HEK293 (cell line): ENCODE results near the gene ZKSCAN5.

Experiments used
- CTCF ChIA-PET: fragments of 350-600 bp; formaldehyde crosslinking; extraction: SDS; loops from one replicate; lab custom pipeline; 2021; ENCODE audit warnings: antibody characterized with exemption; lab: Yijun Ruan, JAX
- POLR2A ChIA-PET: fragments of 300-600 bp; formaldehyde crosslinking; extraction: SDS; loops from one replicate; lab custom pipeline; 2020; ENCODE audit warnings: antibody characterized with exemption, inconsistent platforms; lab: Yijun Ruan, JAX
- H3K27ac ChIP-seq: fragments of 200-500 bp; sonication (Bioruptor generic); 2 replicates; pipeline ENCODE4 v1.5.1; 2014; ENCODE audit warnings: low read depth, low read length, control low read depth, inconsistent platforms; ENCODE audit errors: extremely low read depth
- H3K36me3 ChIP-seq, 2 experiments: fragments of 200-500 bp in 1 of 2; sonication (Bioruptor generic) in 1 of 2; 1 replicate in 1 of 2; 2 replicates in 1 of 2; pipeline ENCODE4 v1.5.1; 2014 to 2017; ENCODE audit warnings: inconsistent platforms in 2 of 2, low read length in 2 of 2; ENCODE audit not compliant: control insufficient read depth in 2 of 2, insufficient read depth in 1 of 2
- H3K4me1 ChIP-seq: fragments of 200-500 bp; sonication (Bioruptor generic); 2 replicates; pipeline ENCODE4 v1.5.1; 2014; ENCODE audit warnings: mild to moderate bottlenecking, low read length, inconsistent platforms; ENCODE audit not compliant: control insufficient read depth, insufficient read depth
- H3K4me3 ChIP-seq: 2 replicates; pipeline ENCODE4 v1.5.1; 2011; ENCODE audit warnings: low read depth, mild to moderate bottlenecking, control low read depth, low read length, moderate library complexity
- H3K9me3 ChIP-seq: fragments of 200-500 bp; sonication (Bioruptor generic); 2 replicates; pipeline ENCODE4 v1.5.1; 2014; ENCODE audit warnings: low read depth, low read length, inconsistent platforms; ENCODE audit not compliant: control insufficient read depth, insufficient read depth
- GFI1B ChIP-seq: fragments of 450-650 bp; formaldehyde crosslinking; IDR thresholded peaks from 2 replicates; pipeline ENCODE4 v1.5.1; 2016; ENCODE audit warnings: missing biosample characterization, missing genetic modification characterization
- HOXC10 ChIP-seq: sonication (generic); formaldehyde crosslinking; IDR thresholded peaks from 2 replicates; pipeline ENCODE4 v1.8.1; 2023; ENCODE audit warnings: mild to moderate bottlenecking, missing genetic modification reagents
- IKZF3 ChIP-seq: fragments of 450-650 bp; IDR thresholded peaks from 2 replicates; pipeline ENCODE4 v1.5.0; 2018; ENCODE audit warnings: missing biosample characterization, mild to moderate bottlenecking, missing genetic modification characterization, moderate library complexity
- TCF7L2 ChIP-seq: IDR thresholded peaks from 2 replicates; pipeline ENCODE4 v1.6.1; 2011; ENCODE audit warnings: low read depth, mild to moderate bottlenecking, inconsistent platforms, low read length, moderate library complexity, borderline replicate concordance
- ZBTB1 ChIP-seq: fragments of 450-650 bp; formaldehyde crosslinking; IDR thresholded peaks from 2 replicates; pipeline ENCODE4 v1.5.1; 2016; ENCODE audit warnings: missing biosample characterization, missing genetic modification characterization
- ZBTB17 ChIP-seq: fragments of 450-650 bp; formaldehyde crosslinking; IDR thresholded peaks from 2 replicates; pipeline ENCODE4 v1.5.1; 2016; ENCODE audit warnings: missing biosample characterization, missing genetic modification characterization
- ZNF155 ChIP-seq: fragments of 450-650 bp; formaldehyde crosslinking; IDR thresholded peaks from 2 replicates; pipeline ENCODE4 v1.5.1; 2016; ENCODE audit warnings: missing biosample characterization, missing genetic modification characterization
- ZNF2 ChIP-seq: fragments of 450-650 bp; formaldehyde crosslinking; IDR thresholded peaks from 2 replicates; pipeline ENCODE4 v1.5.1; 2016; ENCODE audit warnings: missing biosample characterization, missing genetic modification characterization
- ZNF26 ChIP-seq: fragments of 450-650 bp; formaldehyde crosslinking; IDR thresholded peaks from 2 replicates; pipeline ENCODE4 v1.5.1; 2016; ENCODE audit warnings: missing biosample characterization, missing genetic modification characterization
- ZNF274 ChIP-seq, 2 experiments: fragments of 200-500 bp in 1 of 2; fragments of 450-650 bp in 1 of 2; sonication (Bioruptor generic) in 1 of 2; formaldehyde crosslinking in 1 of 2; IDR thresholded peaks; 2 replicates each; pipeline versions ENCODE4 v1.5.1 to v1.6.1; 2014 to 2016; ENCODE audit warnings: borderline replicate concordance in 1 of 2, inconsistent platforms in 1 of 2, low read length in 1 of 2, missing biosample characterization in 1 of 2, missing genetic modification characterization in 1 of 2
- ZNF292 ChIP-seq: fragments of 450-650 bp; formaldehyde crosslinking; IDR thresholded peaks from 2 replicates; pipeline ENCODE4 v1.5.1; 2016; ENCODE audit warnings: low read depth, missing biosample characterization, missing genetic modification characterization, borderline replicate concordance
- ZNF335 ChIP-seq: fragments of 450-650 bp; formaldehyde crosslinking; conservative IDR thresholded peaks from 2 replicates; pipeline ENCODE4 v1.5.1; 2016; ENCODE audit warnings: missing biosample characterization, missing genetic modification characterization
- ZNF354C ChIP-seq: fragments of 450-650 bp; formaldehyde crosslinking; IDR thresholded peaks from 2 replicates; pipeline ENCODE4 v1.5.1; 2016; ENCODE audit warnings: missing biosample characterization, missing genetic modification characterization, low read depth, borderline replicate concordance
- ZNF404 ChIP-seq: fragments of 450-650 bp; formaldehyde crosslinking; IDR thresholded peaks from 2 replicates; pipeline ENCODE4 v1.5.1; 2017; ENCODE audit warnings: missing biosample characterization, missing genetic modification characterization
- ZNF501 ChIP-seq: fragments of 450-650 bp; formaldehyde crosslinking; IDR thresholded peaks from 2 replicates; pipeline ENCODE4 v1.5.1; 2016; ENCODE audit warnings: missing biosample characterization, missing genetic modification characterization
- ZNF677 ChIP-seq: fragments of 450-650 bp; IDR thresholded peaks from 2 replicates; pipeline ENCODE4 v1.5.0; 2018; ENCODE audit warnings: missing biosample characterization, mild to moderate bottlenecking, missing genetic modification characterization, moderate library complexity
- TF ChIP-seq, protein P1 (sequence below): fragments of 450-650 bp; formaldehyde crosslinking; IDR thresholded peaks from 2 replicates; pipeline ENCODE4 v1.5.1; 2016; ENCODE audit warnings: missing biosample characterization, missing genetic modification characterization
- TF ChIP-seq, protein P2 (sequence below): fragments of 450-650 bp; formaldehyde crosslinking; IDR thresholded peaks from 2 replicates; pipeline ENCODE4 v1.5.1; 2016; ENCODE audit warnings: missing biosample characterization, missing genetic modification characterization, borderline replicate concordance
- TF ChIP-seq, protein P3 (sequence below): fragments of 450-650 bp; formaldehyde crosslinking; IDR thresholded peaks from 2 replicates; pipeline ENCODE4 v1.5.1; 2016; ENCODE audit warnings: missing biosample characterization, missing genetic modification characterization

The ZKSCAN5 gene

GRCh38 chr7:99499721-99500636 lies 4.5 kb upstream of the ZKSCAN5 start, which contains the start of gene ZNF394 (continued):
- TF ChIP-seq HOXC10 (CRISPR knock-in tag) (no peak), ZNF2 (peak; percentile 60; the same call in 1 of the 2 replicates), ZNF354C (tag by site-specific recombination) (no peak), ZNF404 (tag by site-specific recombination) (no peak), GFI1B (tag by site-specific recombination) (no peak), ZNF155 (tag by site-specific recombination) (no peak), ZNF501 (peak; percentile 84), ZNF26 (tag by site-specific recombination) (no peak), ZNF677 (tag by site-specific recombination) (peak; percentile 94), ZNF292 (tag by site-specific recombination) (no peak), ZNF274 (IDR thresholded peaks at IDR 0.05; ENCODE audit: low read length) (no peak), ZNF274 (tag by site-specific recombination; IDR thresholded peaks at IDR 0.05; ENCODE audit: borderline replicate concordance) (no peak), ZBTB17 (tag by site-specific recombination) (peak; percentile 91), ZBTB1 (no peak)
- TF ChIP-seq, protein P1, sequence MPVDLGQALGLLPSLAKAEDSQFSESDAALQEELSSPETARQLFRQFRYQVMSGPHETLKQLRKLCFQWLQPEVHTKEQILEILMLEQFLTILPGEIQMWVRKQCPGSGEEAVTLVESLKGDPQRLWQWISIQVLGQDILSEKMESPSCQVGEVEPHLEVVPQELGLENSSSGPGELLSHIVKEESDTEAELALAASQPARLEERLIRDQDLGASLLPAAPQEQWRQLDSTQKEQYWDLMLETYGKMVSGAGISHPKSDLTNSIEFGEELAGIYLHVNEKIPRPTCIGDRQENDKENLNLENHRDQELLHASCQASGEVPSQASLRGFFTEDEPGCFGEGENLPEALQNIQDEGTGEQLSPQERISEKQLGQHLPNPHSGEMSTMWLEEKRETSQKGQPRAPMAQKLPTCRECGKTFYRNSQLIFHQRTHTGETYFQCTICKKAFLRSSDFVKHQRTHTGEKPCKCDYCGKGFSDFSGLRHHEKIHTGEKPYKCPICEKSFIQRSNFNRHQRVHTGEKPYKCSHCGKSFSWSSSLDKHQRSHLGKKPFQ (tag by site-specific recombination), result no peak

GRCh38 chr7:99500637-99501009 lies 3.8 kb upstream of the ZKSCAN5 start:
- ChIA-PET CTCF (interaction anchor here (1.7 kb wide), 1 partner anchor 24 kb away, joined by 4 read pairs; no protein-coding TSS in a partner anchor), POLR2A (interaction anchor here (0.7 to 1.7 kb wide), 12 partner anchors 9 to 419 kb away, joined by 3 to 8 read pairs (median 4); partner anchors contain the start of genes FAM200A, PTCD1, TRIM4 and ZNF655)
- TF ChIP-seq IKZF3, result no peak
- peak; percentile 19; the same call in 1 of the 2 replicates for TF ChIP-seq ZNF335 (tag by site-specific recombination)
- TF ChIP-seq TCF7L2, result no peak
- TF ChIP-seq, protein P2, sequence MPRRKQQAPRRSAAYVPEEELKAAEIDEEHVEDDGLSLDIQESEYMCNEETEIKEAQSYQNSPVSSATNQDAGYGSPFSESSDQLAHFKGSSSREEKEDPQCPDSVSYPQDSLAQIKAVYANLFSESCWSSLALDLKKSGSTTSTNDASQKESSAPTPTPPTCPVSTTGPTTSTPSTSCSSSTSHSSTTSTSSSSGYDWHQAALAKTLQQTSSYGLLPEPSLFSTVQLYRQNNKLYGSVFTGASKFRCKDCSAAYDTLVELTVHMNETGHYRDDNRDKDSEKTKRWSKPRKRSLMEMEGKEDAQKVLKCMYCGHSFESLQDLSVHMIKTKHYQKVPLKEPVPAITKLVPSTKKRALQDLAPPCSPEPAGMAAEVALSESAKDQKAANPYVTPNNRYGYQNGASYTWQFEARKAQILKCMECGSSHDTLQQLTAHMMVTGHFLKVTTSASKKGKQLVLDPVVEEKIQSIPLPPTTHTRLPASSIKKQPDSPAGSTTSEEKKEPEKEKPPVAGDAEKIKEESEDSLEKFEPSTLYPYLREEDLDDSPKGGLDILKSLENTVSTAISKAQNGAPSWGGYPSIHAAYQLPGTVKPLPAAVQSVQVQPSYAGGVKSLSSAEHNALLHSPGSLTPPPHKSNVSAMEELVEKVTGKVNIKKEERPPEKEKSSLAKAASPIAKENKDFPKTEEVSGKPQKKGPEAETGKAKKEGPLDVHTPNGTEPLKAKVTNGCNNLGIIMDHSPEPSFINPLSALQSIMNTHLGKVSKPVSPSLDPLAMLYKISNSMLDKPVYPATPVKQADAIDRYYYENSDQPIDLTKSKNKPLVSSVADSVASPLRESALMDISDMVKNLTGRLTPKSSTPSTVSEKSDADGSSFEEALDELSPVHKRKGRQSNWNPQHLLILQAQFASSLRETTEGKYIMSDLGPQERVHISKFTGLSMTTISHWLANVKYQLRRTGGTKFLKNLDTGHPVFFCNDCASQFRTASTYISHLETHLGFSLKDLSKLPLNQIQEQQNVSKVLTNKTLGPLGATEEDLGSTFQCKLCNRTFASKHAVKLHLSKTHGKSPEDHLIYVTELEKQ (tag by site-specific recombination), result no peak
- TF ChIP-seq, protein P3, sequence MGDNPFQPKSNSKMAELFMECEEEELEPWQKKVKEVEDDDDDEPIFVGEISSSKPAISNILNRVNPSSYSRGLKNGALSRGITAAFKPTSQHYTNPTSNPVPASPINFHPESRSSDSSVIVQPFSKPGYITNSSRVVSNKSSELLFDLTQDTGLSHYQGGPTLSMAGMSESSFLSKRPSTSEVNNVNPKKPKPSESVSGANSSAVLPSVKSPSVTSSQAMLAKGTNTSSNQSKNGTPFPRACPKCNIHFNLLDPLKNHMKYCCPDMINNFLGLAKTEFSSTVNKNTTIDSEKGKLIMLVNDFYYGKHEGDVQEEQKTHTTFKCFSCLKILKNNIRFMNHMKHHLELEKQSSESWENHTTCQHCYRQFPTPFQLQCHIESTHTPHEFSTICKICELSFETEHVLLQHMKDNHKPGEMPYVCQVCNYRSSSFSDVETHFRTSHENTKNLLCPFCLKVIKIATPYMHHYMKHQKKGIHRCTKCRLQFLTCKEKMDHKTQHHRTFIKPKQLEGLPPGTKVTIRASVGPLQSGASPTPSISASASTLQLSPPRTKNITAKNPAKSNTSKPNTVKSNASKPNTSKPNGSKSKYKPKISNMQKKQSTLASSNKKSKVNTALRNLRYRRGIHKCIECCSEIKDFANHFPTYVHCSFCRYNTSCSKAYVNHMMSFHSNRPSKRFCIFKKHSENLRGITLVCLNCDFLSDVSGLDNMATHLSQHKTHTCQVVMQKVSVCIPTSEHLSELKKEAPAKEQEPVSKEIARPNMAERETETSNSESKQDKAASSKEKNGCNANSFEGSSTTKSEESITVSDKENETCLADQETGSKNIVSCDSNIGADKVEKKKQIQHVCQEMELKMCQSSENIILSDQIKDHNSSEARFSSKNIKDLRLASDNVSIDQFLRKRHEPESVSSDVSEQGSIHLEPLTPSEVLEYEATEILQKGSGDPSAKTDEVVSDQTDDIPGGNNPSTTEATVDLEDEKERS, result 0 out of 2 replicates have a peak, but pooled peaks have one; percentile 46
- Histone ChIP-seq H3K4me1 (no peaks in the 10 kb centered on the region), H3K36me3 (peaks cover 9 to 15% of the 10 kb centered on the region in 2 experiments; a peak in 2 of 3 replicates), H3K27ac (peak overlapping the region; percentile 60; the same call in 1 of the 2 replicates), H3K9me3 (no peaks in the 10 kb centered on the region), H3K4me3 (peak overlapping the region; percentile 93)
